ENCODE data around the gene TIMM23.

- TF ChIP-seq CTCF (IDR thresholded peaks at IDR 0.05; ENCODE audit: insufficient read depth, low read length, poor library complexity, severe bottlenecking) (no peak), EZH2phosphoT487 (conservative IDR thresholded peaks at IDR 0.05; ENCODE audit: low read length) (no peak)
Observed at GRCh38 chr10:46004963-46005362, 32.7 kb downstream of the TIMM23 start.
